ENCODE measurements around the gene SH3GLB2.

GRCh38 chr9:129072171-129072570 is 44.0 kb upstream of the SH3GLB2 start:
- TF ChIP-seq CTCF (IDR thresholded peaks at IDR 0.05; ENCODE audit: insufficient read depth, low read length) (no peak), POLR2AphosphoS5 (IDR thresholded peaks at IDR 0.05; ENCODE audit: low read depth) (no peak), SPI1 (IDR thresholded peaks at IDR 0.05; ENCODE audit: borderline replicate concordance, low read depth) (no peak), GABPA (IDR thresholded peaks at IDR 0.05; ENCODE audit: low read depth) (no peak)

All from HL-60 (cell line).